Mesangial cell (primary cell): ENCODE results near the gene SCFD1. TPM values are rescaled to one million over a fixed set of nuclear protein-coding genes. Genes with fewer than 3 reads are reported as not detected.

Experiments used
- total RNA-seq: library from RNA; depleted of rRNA; stranded (reverse); fragments of >200 nt; gene quantifications from 2 replicates; pipeline ENCODE4 v1.2.3, GENCODE V29; 2015

The SCFD1 gene
- total RNA-seq = 25.6 and 29.5 TPM in 2 replicates

GRCh38 chr14:30621940-30622830 is at the start of gene SCFD1:
TSS of gene SCFD1 (plus strand) at chr14:30622319. CDS start at chr14:30622339, 20 bp downstream.

Other genes starting within 250 kb of the SCFD1 start
- gene G2E3, start 63.2 kb upstream of the SCFD1 start, total RNA-seq = 4.6 and 11.6 TPM in 2 replicates